A549 (cell line): ENCODE data around the gene ROR1. TPM values are rescaled to one million over a fixed set of nuclear protein-coding genes. Genes with fewer than 3 reads are reported as not detected.

Experiments
- ATAC-seq, 2 experiments: fragments of 200-7000 bp in 1 of 2; fragments of >200 bp in 1 of 2; cut with Nextera tagmentation in 1 of 2; cut with Tn5 transposase in 1 of 2; 3 replicates each; pipeline versions ENCODE4 v1.8.0 to v1.9.1; 2018 to 2020; ENCODE audit warnings: mild to moderate bottlenecking in 1 of 2, moderate library complexity in 1 of 2
- CTCF ChIA-PET: fragments of 300-600 bp; sonication (Branson Sonifier 250); formaldehyde crosslinking; extraction: SDS; loops from one replicate; lab custom pipeline; 2021; ENCODE audit warnings: antibody characterized with exemption, inconsistent platforms; lab: Yijun Ruan, JAX
- POLR2A ChIA-PET: fragments of 350-600 bp; formaldehyde crosslinking; extraction: SDS; loops from one replicate; lab custom pipeline; 2021; ENCODE audit warnings: antibody characterized with exemption, inconsistent platforms; lab: Yijun Ruan, JAX
- DNase-seq, 2 experiments: peaks; one replicate each; pipeline versions ENCODE4 v3.0.0 to v3.0.0-alpha.2; 2011 to 2016; ENCODE audit warnings: low read depth in 1 of 2, low spot score in 1 of 2
- FAIRE-seq: peaks from 2 replicates; lab custom pipeline; 2011; peaks lifted over from hg19 to GRCh38; lab: Jason Lieb, UNC
- H3K27ac ChIP-seq, 2 experiments: fragments of >200 bp; sonication (Bioruptor Twin); formaldehyde crosslinking; 3 replicates each; pipeline ENCODE4 v1.5.1; 2016 to 2017
- H3K4me1 ChIP-seq: fragments of >200 bp; sonication (Bioruptor Twin); formaldehyde crosslinking; 3 replicates; pipeline ENCODE4 v1.6.1; 2016
- H3K4me2 ChIP-seq: fragments of >200 bp; sonication (Bioruptor Twin); formaldehyde crosslinking; 3 replicates; pipeline ENCODE4 v1.6.1; 2016
- H3K4me3 ChIP-seq: fragments of >200 bp; sonication (Bioruptor Twin); formaldehyde crosslinking; 3 replicates; pipeline ENCODE4 v1.5.1; 2016
- H3K9me3 ChIP-seq: fragments of >200 bp; sonication (Bioruptor Twin); formaldehyde crosslinking; 3 replicates; pipeline ENCODE4 v1.6.1; 2016
- BCL3 ChIP-seq: fragments of >200 bp; sonication (Bioruptor Twin); formaldehyde crosslinking; IDR thresholded peaks from 3 replicates; pipeline ENCODE4 v1.6.1; 2016
- BHLHE40 ChIP-seq: IDR thresholded peaks from 2 replicates; pipeline ENCODE4 v1.6.1; 2012; ENCODE audit warnings: low read depth, low read length, inconsistent platforms
- CBX2 ChIP-seq: fragments of 200-600 bp; sonication (generic); IDR thresholded peaks from 2 replicates; pipeline ENCODE4 v1.6.1; 2016; ENCODE audit warnings: low read depth, mild to moderate bottlenecking, borderline replicate concordance
- CBX8 ChIP-seq: fragments of 200-600 bp; sonication (generic); IDR thresholded peaks from 2 replicates; pipeline ENCODE4 v1.6.1; 2016
- CEBPB ChIP-seq, 2 experiments: fragments of >200 bp in 1 of 2; sonication (Bioruptor Twin) in 1 of 2; formaldehyde crosslinking in 1 of 2; IDR thresholded peaks; 2 replicates each; pipeline ENCODE4 v1.6.1; 2012 to 2016
- CHD2 ChIP-seq: fragments of 150-350 bp; IDR thresholded peaks from 2 replicates; pipeline ENCODE4 v1.6.1; 2014; ENCODE audit warnings: low read length; ENCODE audit not compliant: partially characterized antibody
- CTCF ChIP-seq: fragments of >200 bp; sonication (Bioruptor Twin); formaldehyde crosslinking; IDR thresholded peaks from 3 replicates; pipeline ENCODE4 v1.5.1; 2016
- EP300 ChIP-seq, 2 experiments: fragments of >200 bp; sonication (Bioruptor Twin); formaldehyde crosslinking; IDR thresholded peaks; 2 replicates in 1 of 2; 3 replicates in 1 of 2; pipeline ENCODE4 v1.6.1; 2016 to 2017
- FOSL2 ChIP-seq, 2 experiments: fragments of 450-650 bp in 1 of 2; fragments of >200 bp in 1 of 2; sonication (Bioruptor Twin) in 1 of 2; formaldehyde crosslinking; IDR thresholded peaks; 2 replicates each; pipeline versions ENCODE4 v1.5.0 to v1.6.1; 2016 to 2020; ENCODE audit warnings: mild to moderate bottlenecking in 1 of 2, moderate library complexity in 1 of 2
- FOXS1 ChIP-seq: fragments of 250-450 bp; sonication (Bioruptor Pico); IDR thresholded peaks from 2 replicates; pipeline ENCODE4 v1.5.0; 2020; ENCODE audit warnings: mild to moderate bottlenecking, moderate library complexity
- GATA3 ChIP-seq: IDR thresholded peaks from 2 replicates; pipeline ENCODE4 v1.6.1; 2012; ENCODE audit warnings: borderline replicate concordance
- HEYL ChIP-seq: fragments of 250-450 bp; sonication (Bioruptor Pico); IDR thresholded peaks from 2 replicates; pipeline ENCODE4 v1.8.0; 2021; ENCODE audit warnings: mild to moderate bottlenecking, moderate library complexity
- HMGXB4 ChIP-seq: fragments of 250-450 bp; sonication (Bioruptor Pico); IDR thresholded peaks from 2 replicates; pipeline ENCODE4 v1.5.0; 2021; ENCODE audit warnings: mild to moderate bottlenecking, moderate library complexity, borderline replicate concordance
- HOXB13 ChIP-seq: fragments of 250-450 bp; sonication (Bioruptor Pico); IDR thresholded peaks from 2 replicates; pipeline ENCODE4 v1.5.0; 2020; ENCODE audit warnings: low read depth, mild to moderate bottlenecking, moderate library complexity
- JUN ChIP-seq, 2 experiments: fragments of >200 bp; sonication (Bioruptor Twin); formaldehyde crosslinking; IDR thresholded peaks; 2 replicates in 1 of 2; 3 replicates in 1 of 2; pipeline ENCODE4 v1.6.1; 2016 to 2017
- JUNB ChIP-seq: fragments of >200 bp; sonication (Bioruptor Twin); formaldehyde crosslinking; IDR thresholded peaks from 2 replicates; pipeline ENCODE4 v1.6.1; 2016
- KDM5A ChIP-seq: fragments of 200-600 bp; sonication (generic); IDR thresholded peaks from 2 replicates; pipeline ENCODE4 v1.6.1; 2016; ENCODE audit warnings: antibody characterized with exemption, mild to moderate bottlenecking
- MAFK ChIP-seq: fragments of 450-650 bp; IDR thresholded peaks from 2 replicates; pipeline ENCODE4 v1.6.1; 2014; ENCODE audit not compliant: partially characterized antibody
- NFE2L2 ChIP-seq: fragments of 150-350 bp; conservative IDR thresholded peaks from 2 replicates; pipeline ENCODE4 v1.6.1; 2014; ENCODE audit warnings: low read length
- NPAS2 ChIP-seq: fragments of 250-450 bp; sonication (Bioruptor Pico); IDR thresholded peaks from 2 replicates; pipeline ENCODE4 v1.8.0; 2022; ENCODE audit warnings: mild to moderate bottlenecking, moderate library complexity, borderline replicate concordance
- NR3C1 ChIP-seq: fragments of >200 bp; sonication (Bioruptor Twin); formaldehyde crosslinking; IDR thresholded peaks from 3 replicates; pipeline ENCODE4 v1.6.1; 2017
- PBX3 ChIP-seq: IDR thresholded peaks from 2 replicates; pipeline ENCODE4 v1.6.1; 2012
- POLR2A ChIP-seq: IDR thresholded peaks from 2 replicates; pipeline ENCODE4 v1.6.1; 2012; ENCODE audit warnings: mild to moderate bottlenecking, low read length
- RAD21 ChIP-seq, 2 experiments: fragments of >200 bp in 1 of 2; sonication (Bioruptor Twin) in 1 of 2; formaldehyde crosslinking in 1 of 2; IDR thresholded peaks in 1 of 2; conservative IDR thresholded peaks in 1 of 2; 2 replicates in 1 of 2; 3 replicates in 1 of 2; pipeline ENCODE4 v1.6.1; 2012 to 2018; ENCODE audit warnings: inconsistent platforms in 1 of 2
- RCOR1 ChIP-seq: fragments of 150-350 bp; IDR thresholded peaks from 2 replicates; pipeline ENCODE4 v1.6.1; 2014; ENCODE audit warnings: antibody characterized with exemption, low read length, low read depth
- RNF2 ChIP-seq: fragments of 200-600 bp; sonication (generic); IDR thresholded peaks from 2 replicates; pipeline ENCODE4 v1.6.1; 2016; ENCODE audit warnings: low read depth, mild to moderate bottlenecking, antibody characterized with exemption, moderate library complexity, borderline replicate concordance
- SMC3 ChIP-seq: fragments of >200 bp; sonication (Bioruptor Twin); formaldehyde crosslinking; IDR thresholded peaks from 3 replicates; pipeline ENCODE4 v1.6.1; 2018; ENCODE audit warnings: inconsistent platforms
- TFCP2L1 ChIP-seq: fragments of 250-450 bp; sonication (Bioruptor Pico); IDR thresholded peaks from 2 replicates; pipeline ENCODE4 v1.5.0; 2021; ENCODE audit warnings: mild to moderate bottlenecking
- ZFP36 ChIP-seq: fragments of 450-650 bp; IDR thresholded peaks from 2 replicates; pipeline ENCODE4 v1.6.1; 2014; ENCODE audit warnings: borderline replicate concordance; ENCODE audit not compliant: partially characterized antibody
- ZSCAN20 ChIP-seq: fragments of 250-450 bp; sonication (Bioruptor Pico); IDR thresholded peaks from 2 replicates; pipeline ENCODE4 v1.8.0; 2022; ENCODE audit warnings: mild to moderate bottlenecking, moderate library complexity
- whole genome bisulfite sequencing: methylation state at CpG from one replicate; pipeline ENCODE4 v1.1.6; 2017; ENCODE audit errors: missing lambda C conversion rate; 5-methylcytosine and 5-hydroxymethylcytosine counted together
- polyA plus RNA-seq, 4 experiments: library from polyadenylated mRNA; depleted of rRNA in 3 of 4; stranded (reverse); fragments of >200 nt; fragmentation: RNase III in 1 of 4; extraction: RNeasy Plus Mini Kit Qiagen cat#74134 plus additional on column Dnase treatment in 1 of 4; gene quantifications; 2 replicates in 3 of 4; 3 replicates in 1 of 4; pipeline ENCODE4 v1.2.3, GENCODE V29; 2011 to 2017

The ROR1 gene
- polyA plus RNA-seq, 2 of the 4 experiments (the other 2 are of a cell fraction) = 6.5 to 19.0 TPM

GRCh38 chr1:63918418-63918945, 144.7 kb downstream of the ROR1 start:
- peak overlapping the region; percentile 80 to 89 for H3K27ac ChIP-seq
- POLR2A ChIA-PET = interaction anchor here (0.6 kb wide), 1 partner anchor 358 kb away, joined by 6 read pairs; no protein-coding TSS in a partner anchor
- DNase-seq = no peak
- no peak for TF ChIP-seq ZFP36
- peak in 1 of 2 experiments; percentile 35; a peak in 1 of 5 replicates for TF ChIP-seq EP300 (IDR thresholded peaks at IDR 0.05)
- TF ChIP-seq FOXS1 (CRISPR knock-in tag) = no peak
- no peak for TF ChIP-seq MAFK
- no peak for TF ChIP-seq CHD2
- TF ChIP-seq HOXB13 = no peak
- no peak for TF ChIP-seq HMGXB4 (CRISPR knock-in tag)
- no peak for TF ChIP-seq SMC3
- TF ChIP-seq HEYL = no peak
- peak; percentile 53; the same call in 1 of the 2 replicates for TF ChIP-seq GATA3
- no peak for TF ChIP-seq RCOR1
- TF ChIP-seq CBX2 = no peak
- TF ChIP-seq BHLHE40 = no peak
- no peak for TF ChIP-seq ZSCAN20 (CRISPR knock-in tag)
- TF ChIP-seq NPAS2 = no peak
- TF ChIP-seq KDM5A = no peak
- TF ChIP-seq POLR2A = no peak
- TF ChIP-seq, all 56 proteins: peak for 2
- Histone ChIP-seq H3K4me2 (peak overlapping the region; percentile 69), H3K9me3 (no peaks in the 10 kb centered on the region), H3K4me3 (no peak overlapping the region), H3K4me1 (peaks cover 90% of the 10 kb centered on the region)
- WGBS = 39% methylated on average over 10 of the region's 10 CpGs
- ATAC-seq (no peak; a peak in 1 of 6 replicates), FAIRE-seq (no peak)
- CTCF ChIA-PET = interaction anchor here (1.1 to 1.5 kb wide), 3 partner anchors 16 to 244 kb away, joined by 4 to 5 read pairs (median 4); no protein-coding TSS in a partner anchor

GRCh38 chr1:63920154-63921117, 146.6 kb downstream of the ROR1 start:
- Histone ChIP-seq H3K4me1 (peaks cover 75% of the 10 kb centered on the region), H3K27ac (peak overlapping the region; percentile 80 to 89), H3K4me2 (peak overlapping the region; percentile 69), H3K4me3 (no peak overlapping the region), H3K9me3 (no peaks in the 10 kb centered on the region)
- FAIRE-seq = no peak
- POLR2A ChIA-PET = no interaction called here
- 3% methylated on average over 7 of the region's 7 CpGs for WGBS
- ATAC-seq = peak; percentile 87 to 90
- CTCF ChIA-PET = interaction anchor here (1.1 to 2.7 kb wide), 4 partner anchors 217 to 246 kb away, joined by 5 to 9 read pairs (median 6); no protein-coding TSS in a partner anchor
- peak; percentile 48 to 80 for DNase-seq
- TF ChIP-seq JUNB (peak; percentile 59), EP300 (IDR thresholded peaks at IDR 0.05) (peak; percentile 58 to 81; a peak in 4 of 5 replicates), CTCF (peak; percentile 52), MAFK (peak; percentile 74), RAD21 (conservative IDR thresholded peaks at IDR 0.05 in 1 of 2, IDR thresholded peaks at IDR 0.05 in 1 of 2) (peak; percentile 40 to 52; a peak in 4 of 5 replicates), BCL3 (0 out of 3 replicates have a peak, but pooled peaks have one; percentile 21), NR3C1 (no peak), KDM5A (no peak), RNF2 (no peak), ZFP36 (no peak), TFCP2L1 (CRISPR knock-in tag) (no peak), CBX8 (no peak), CHD2 (no peak), PBX3 (peak; percentile 62; the same call in 1 of the 2 replicates), GATA3 (peak; percentile 98), NFE2L2 (peak; percentile 13; the same call in 1 of the 2 replicates), JUN (IDR thresholded peaks at IDR 0.05) (peak in 1 of 2 experiments; percentile 59; a peak in 3 of 5 replicates), FOSL2 (IDR thresholded peaks at IDR 0.05) (0 out of 2 replicates have a peak, but pooled peaks have one; percentile 5), FOSL2 (CRISPR knock-in tag; IDR thresholded peaks at IDR 0.05) (peak; percentile 58; the same call in 1 of the 2 replicates), CEBPB (IDR thresholded peaks at IDR 0.05) (peak in 1 of 2 experiments; percentile 44; a peak in 1 of 4 replicates)
